Measurements from ENCODE around the gene MRM2. TPM values are rescaled to one million over a fixed set of nuclear protein-coding genes. Genes with fewer than 3 reads are reported as not detected.

Gene MRM2
- total RNA-seq (2021; ENCODE audit: unreplicated experiment) (34.7 TPM), Bru-seq, nascent RNA (percentile 82 among the genes with signal in this experiment), BruChase-seq, experiment 1, labeled RNA remaining after a 6-hour chase (percentile 77 among the genes with signal in this experiment), BruChase-seq, experiment 2, labeled RNA remaining after a 2-hour chase (percentile 90 among the genes with signal in this experiment)
- 15.3 and 22.7 TPM in 2 replicates for polyA plus RNA-seq (2012)
- long read RNA-seq, transcript MRM2-204 (3 exons, 1,819 nt) = minor isoform, 6 of 89 reads
- long read RNA-seq, transcript MRM2-201 (3 exons, 1,601 nt) = major isoform, 32 of 89 reads
- long read RNA-seq, transcript MRM2-205 (4 exons, 2,511 nt) = minor isoform, 6 of 89 reads
- long read RNA-seq, partial matches to known transcripts = 18 of 89 reads
- long read RNA-seq, other reads (novel, unspliced or antisense) = 27 of 89 reads

DNA sequence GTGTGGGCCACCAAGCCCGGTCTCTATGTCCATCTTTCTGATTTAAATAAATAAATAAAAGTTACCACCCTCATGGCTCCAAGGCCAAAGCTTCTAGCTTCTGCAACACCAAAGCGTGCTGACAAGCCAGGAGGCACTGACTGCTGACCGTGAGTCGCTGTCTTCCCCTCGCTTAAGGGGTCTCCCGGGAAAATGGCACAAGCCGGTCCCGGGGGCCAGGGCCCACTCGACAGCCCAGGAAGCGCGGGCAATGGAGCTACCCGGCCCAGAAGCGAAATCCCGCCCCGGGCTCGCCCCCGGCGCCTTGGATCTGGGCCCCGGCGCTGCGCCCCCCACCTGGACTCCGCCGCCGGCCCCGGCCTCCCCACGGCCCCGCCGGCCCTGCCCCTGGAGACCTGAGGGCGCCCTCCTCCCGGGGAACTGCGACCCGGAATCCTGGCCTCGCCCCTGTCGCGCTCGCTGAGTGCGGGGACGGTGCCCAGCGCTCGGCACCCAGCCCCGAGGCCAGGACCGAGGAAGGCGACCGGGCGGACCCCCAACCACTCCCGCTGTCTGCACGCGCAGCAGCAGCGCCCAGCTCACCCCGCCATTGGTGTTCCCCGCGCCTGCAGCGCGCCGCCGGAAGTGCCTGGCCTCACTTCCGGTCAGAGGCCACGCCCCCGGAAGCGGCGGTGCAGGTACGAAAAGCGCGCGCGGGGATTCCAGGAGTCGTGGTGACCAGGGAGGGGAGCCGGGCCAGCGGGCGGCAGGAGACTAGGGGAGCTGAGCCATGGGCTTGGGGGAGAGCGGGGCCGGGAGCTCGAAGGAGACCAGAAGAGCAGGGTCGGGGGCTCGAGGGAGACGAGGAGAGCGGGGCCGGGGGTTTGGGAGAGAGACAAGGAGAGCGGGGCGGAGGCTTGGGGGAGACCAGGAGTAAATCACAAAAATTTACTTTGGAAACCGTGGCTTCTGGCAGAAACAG, at the start of gene MRM2, which contains the start of gene NUDT1:
Gene MRM2, minus strand, starts transcription at position 626 of the 961 bp plus-strand sequence. Its CDS starts 36 bp downstream, at position 590.
Gene NUDT1, plus strand, starts transcription at position 647 of the 961 bp plus-strand sequence. CDS start 2,349 bp downstream, outside the sequence.
- no TSS peak for BruUV-seq (replicated peaks)
- Histone ChIP-seq H3K4me2 (ENCODE audit: low read length) (peak within 1 kb of the TSS; percentile 83), H3K79me2 (ENCODE audit: insufficient read depth, low read length) (peaks cover 65% of the 10 kb centered on the region), H3K9me3 (ENCODE audit: control insufficient read depth in 1 of 2, insufficient read depth in 1 of 2, low read depth in 1 of 2, low read length in 2 of 2) (no peaks in the 10 kb centered on the region), H3K4me1 (ENCODE audit: control insufficient read depth in 1 of 2, insufficient read depth in 2 of 2, low read length in 2 of 2) (peaks cover 9 to 23% of the 10 kb centered on the region in 2 experiments), H3K9ac (ENCODE audit: low read length) (peak within 1 kb of the TSS; percentile 91), H3K27ac (ENCODE audit: low read depth, low read length) (peak within 1 kb of the TSS; percentile 85), H3K4me3 (replicated peaks in 1 of 2; ENCODE audit: low read depth in 1 of 2, low read length in 2 of 2) (peak within 1 kb of the TSS; percentile 74 to 94), H2AFZ (ENCODE audit: low read depth, low read length, poor library complexity, severe bottlenecking) (no peak within 1 kb of the TSS), H3K27me3 (ENCODE audit: insufficient read depth, low read length) (no peaks in the 10 kb centered on the region), H3K9me2 (ENCODE audit: insufficient read depth) (no peaks in the 10 kb centered on the region), H3K36me3 (ENCODE audit: control insufficient read depth in 1 of 2, insufficient read depth in 2 of 2, low read length in 2 of 2) (peaks cover 11 to 26% of the 10 kb centered on the region in 2 experiments), H4K20me1 (ENCODE audit: insufficient read depth) (no peaks in the 10 kb centered on the region)
- TF ChIP-seq, protein P1, sequence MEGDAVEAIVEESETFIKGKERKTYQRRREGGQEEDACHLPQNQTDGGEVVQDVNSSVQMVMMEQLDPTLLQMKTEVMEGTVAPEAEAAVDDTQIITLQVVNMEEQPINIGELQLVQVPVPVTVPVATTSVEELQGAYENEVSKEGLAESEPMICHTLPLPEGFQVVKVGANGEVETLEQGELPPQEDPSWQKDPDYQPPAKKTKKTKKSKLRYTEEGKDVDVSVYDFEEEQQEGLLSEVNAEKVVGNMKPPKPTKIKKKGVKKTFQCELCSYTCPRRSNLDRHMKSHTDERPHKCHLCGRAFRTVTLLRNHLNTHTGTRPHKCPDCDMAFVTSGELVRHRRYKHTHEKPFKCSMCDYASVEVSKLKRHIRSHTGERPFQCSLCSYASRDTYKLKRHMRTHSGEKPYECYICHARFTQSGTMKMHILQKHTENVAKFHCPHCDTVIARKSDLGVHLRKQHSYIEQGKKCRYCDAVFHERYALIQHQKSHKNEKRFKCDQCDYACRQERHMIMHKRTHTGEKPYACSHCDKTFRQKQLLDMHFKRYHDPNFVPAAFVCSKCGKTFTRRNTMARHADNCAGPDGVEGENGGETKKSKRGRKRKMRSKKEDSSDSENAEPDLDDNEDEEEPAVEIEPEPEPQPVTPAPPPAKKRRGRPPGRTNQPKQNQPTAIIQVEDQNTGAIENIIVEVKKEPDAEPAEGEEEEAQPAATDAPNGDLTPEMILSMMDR (IDR thresholded peaks at IDR 0.05 in 2 of 3, conservative IDR thresholded peaks at IDR 0.05 in 1 of 3; ENCODE audit: borderline replicate concordance in 1 of 3, insufficient read depth in 1 of 3, low read depth in 2 of 3, low read length in 2 of 3) = no peak
- TF ChIP-seq EZH2phosphoT487 (IDR thresholded peaks at IDR 0.05; ENCODE audit: borderline replicate concordance) = no peak
- peak; percentile 81; the same call in 1 of the 2 replicates for TF ChIP-seq ZFX (IDR thresholded peaks at IDR 0.05)
- no peak for TF ChIP-seq EZH2 (IDR thresholded peaks at IDR 0.05)
- TF ChIP-seq, protein P2, sequence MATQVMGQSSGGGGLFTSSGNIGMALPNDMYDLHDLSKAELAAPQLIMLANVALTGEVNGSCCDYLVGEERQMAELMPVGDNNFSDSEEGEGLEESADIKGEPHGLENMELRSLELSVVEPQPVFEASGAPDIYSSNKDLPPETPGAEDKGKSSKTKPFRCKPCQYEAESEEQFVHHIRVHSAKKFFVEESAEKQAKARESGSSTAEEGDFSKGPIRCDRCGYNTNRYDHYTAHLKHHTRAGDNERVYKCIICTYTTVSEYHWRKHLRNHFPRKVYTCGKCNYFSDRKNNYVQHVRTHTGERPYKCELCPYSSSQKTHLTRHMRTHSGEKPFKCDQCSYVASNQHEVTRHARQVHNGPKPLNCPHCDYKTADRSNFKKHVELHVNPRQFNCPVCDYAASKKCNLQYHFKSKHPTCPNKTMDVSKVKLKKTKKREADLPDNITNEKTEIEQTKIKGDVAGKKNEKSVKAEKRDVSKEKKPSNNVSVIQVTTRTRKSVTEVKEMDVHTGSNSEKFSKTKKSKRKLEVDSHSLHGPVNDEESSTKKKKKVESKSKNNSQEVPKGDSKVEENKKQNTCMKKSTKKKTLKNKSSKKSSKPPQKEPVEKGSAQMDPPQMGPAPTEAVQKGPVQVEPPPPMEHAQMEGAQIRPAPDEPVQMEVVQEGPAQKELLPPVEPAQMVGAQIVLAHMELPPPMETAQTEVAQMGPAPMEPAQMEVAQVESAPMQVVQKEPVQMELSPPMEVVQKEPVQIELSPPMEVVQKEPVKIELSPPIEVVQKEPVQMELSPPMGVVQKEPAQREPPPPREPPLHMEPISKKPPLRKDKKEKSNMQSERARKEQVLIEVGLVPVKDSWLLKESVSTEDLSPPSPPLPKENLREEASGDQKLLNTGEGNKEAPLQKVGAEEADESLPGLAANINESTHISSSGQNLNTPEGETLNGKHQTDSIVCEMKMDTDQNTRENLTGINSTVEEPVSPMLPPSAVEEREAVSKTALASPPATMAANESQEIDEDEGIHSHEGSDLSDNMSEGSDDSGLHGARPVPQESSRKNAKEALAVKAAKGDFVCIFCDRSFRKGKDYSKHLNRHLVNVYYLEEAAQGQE (IDR thresholded peaks at IDR 0.05; ENCODE audit: low read depth) = no peak
- TF ChIP-seq POLR2AphosphoS5 (IDR thresholded peaks at IDR 0.05; ENCODE audit: low read depth, low read length) = peak; percentile 92
- TF ChIP-seq YY1 (IDR thresholded peaks at IDR 0.05; ENCODE audit: extremely low read depth, insufficient replicate concordance, low read depth, low read length) = peak; percentile 93
- no peak; the same call in 1 of the 2 replicates for TF ChIP-seq ELF1 (IDR thresholded peaks at IDR 0.05; ENCODE audit: borderline replicate concordance, low read depth)
- TF ChIP-seq, protein P3, sequence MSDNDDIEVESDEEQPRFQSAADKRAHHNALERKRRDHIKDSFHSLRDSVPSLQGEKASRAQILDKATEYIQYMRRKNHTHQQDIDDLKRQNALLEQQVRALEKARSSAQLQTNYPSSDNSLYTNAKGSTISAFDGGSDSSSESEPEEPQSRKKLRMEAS (IDR thresholded peaks at IDR 0.05) = peak; percentile 92
- TF ChIP-seq, protein P4, sequence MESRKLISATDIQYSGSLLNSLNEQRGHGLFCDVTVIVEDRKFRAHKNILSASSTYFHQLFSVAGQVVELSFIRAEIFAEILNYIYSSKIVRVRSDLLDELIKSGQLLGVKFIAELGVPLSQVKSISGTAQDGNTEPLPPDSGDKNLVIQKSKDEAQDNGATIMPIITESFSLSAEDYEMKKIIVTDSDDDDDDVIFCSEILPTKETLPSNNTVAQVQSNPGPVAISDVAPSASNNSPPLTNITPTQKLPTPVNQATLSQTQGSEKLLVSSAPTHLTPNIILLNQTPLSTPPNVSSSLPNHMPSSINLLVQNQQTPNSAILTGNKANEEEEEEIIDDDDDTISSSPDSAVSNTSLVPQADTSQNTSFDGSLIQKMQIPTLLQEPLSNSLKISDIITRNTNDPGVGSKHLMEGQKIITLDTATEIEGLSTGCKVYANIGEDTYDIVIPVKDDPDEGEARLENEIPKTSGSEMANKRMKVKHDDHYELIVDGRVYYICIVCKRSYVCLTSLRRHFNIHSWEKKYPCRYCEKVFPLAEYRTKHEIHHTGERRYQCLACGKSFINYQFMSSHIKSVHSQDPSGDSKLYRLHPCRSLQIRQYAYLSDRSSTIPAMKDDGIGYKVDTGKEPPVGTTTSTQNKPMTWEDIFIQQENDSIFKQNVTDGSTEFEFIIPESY (IDR thresholded peaks at IDR 0.05; ENCODE audit: extremely low read depth, insufficient replicate concordance, low read length) = peak; percentile 34
- TF ChIP-seq POLR2A (IDR thresholded peaks at IDR 0.05; ENCODE audit: borderline replicate concordance, extremely low read depth, insufficient read depth, insufficient read length) = peak; percentile 95
- TF ChIP-seq, protein P5, sequence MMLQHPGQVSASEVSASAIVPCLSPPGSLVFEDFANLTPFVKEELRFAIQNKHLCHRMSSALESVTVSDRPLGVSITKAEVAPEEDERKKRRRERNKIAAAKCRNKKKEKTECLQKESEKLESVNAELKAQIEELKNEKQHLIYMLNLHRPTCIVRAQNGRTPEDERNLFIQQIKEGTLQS (IDR thresholded peaks at IDR 0.05) = no peak
- TF ChIP-seq JUND (IDR thresholded peaks at IDR 0.05) = no peak; the same call in 1 of the 2 replicates
- TF ChIP-seq SP1 (IDR thresholded peaks at IDR 0.05; ENCODE audit: low read depth) = peak; percentile 69
- TF ChIP-seq SIN3A (IDR thresholded peaks at IDR 0.05; ENCODE audit: low read depth) = peak; percentile 98
- ChIA-PET RAD21 (ENCODE audit: low non-redundant PET in 1 of 2, low total read pairs in 2 of 2, uncharacterized antibody in 2 of 2, unreplicated experiment in 2 of 2) (no interaction called here), POLR2A (no interaction called here), CTCF (no interaction called here)
- ATAC-seq (peak; percentile 84), DNase-seq (ENCODE audit: low read depth, low spot score) (peak; percentile 56)
- intact Hi-C loops (cut with micrococcal nuclease) = no loop called here

Measured in HCT116 (cell line).